HCT116 (cell line): ENCODE data around the gene MAP3K12. TPM values are rescaled to one million over a fixed set of nuclear protein-coding genes. Genes with fewer than 3 reads are reported as not detected.

Source experiments
- ATAC-seq: fragments of 200-7000 bp; cut with Tn5 transposase; 2 replicates; pipeline ENCODE4 v1.9.1; 2020; ENCODE audit warnings: mild to moderate bottlenecking, moderate library complexity
- BruUV-seq: library from RNA; stranded (reverse); fragments of 400-500 nt; replicated peaks from 2 replicates; lab custom pipeline; 2021; lab: Mats Ljungman, UMichigan
- CTCF ChIA-PET: fragments of 300-600 bp; sonication (Branson Sonifier 250); formaldehyde crosslinking; loops from one replicate; lab custom pipeline; 2021; ENCODE audit warnings: antibody characterized with exemption; lab: Charles Lee
- POLR2A ChIA-PET: fragments of 300-600, 350-600 bp; sonication (Branson Sonifier 250); formaldehyde crosslinking; loops from one replicate; lab custom pipeline; 2021; ENCODE audit warnings: antibody characterized with exemption; lab: Charles Lee
- RAD21 ChIA-PET, 2 experiments: fragments of 300-600 bp; sonication (Branson Sonifier 250); formaldehyde crosslinking; loops; one replicate each; lab custom pipeline; 2023; ENCODE audit warnings: low total read pairs in 2 of 2; ENCODE audit not compliant: uncharacterized antibody in 2 of 2, unreplicated experiment in 2 of 2, low non-redundant PET in 1 of 2; lab: Charles Lee
- DNase-seq: peaks from one replicate; pipeline ENCODE4 v3.0.0-alpha.2; 2010; ENCODE audit warnings: low read depth, low spot score
- H2AFZ ChIP-seq: fragments of 200-600 bp; shearing (Covaris generic), sonication (generic); 2 replicates; pipeline ENCODE4 v1.6.1; 2017; ENCODE audit warnings: low read depth, mixed run types, mixed read lengths, antibody characterized with exemption, low read length; ENCODE audit not compliant: poor library complexity, severe bottlenecking
- H3K27ac ChIP-seq: 2 replicates; pipeline ENCODE4 v1.5.1; 2012; ENCODE audit warnings: low read depth, low read length
- H3K27me3 ChIP-seq: fragments of 200-600 bp; sonication (generic); 2 replicates; pipeline ENCODE4 v1.6.1; 2016; ENCODE audit warnings: mixed run types, low read length, mixed read lengths; ENCODE audit not compliant: insufficient read depth
- H3K36me3 ChIP-seq, 2 experiments: fragments of 200-500 bp in 1 of 2; fragments of 200-600 bp in 1 of 2; sonication (Bioruptor generic) in 1 of 2; sonication (generic) in 1 of 2; 2 replicates each; pipeline versions ENCODE4 v1.5.1 to v1.6.1; 2014 to 2016; ENCODE audit warnings: low read length in 2 of 2, inconsistent platforms in 1 of 2, mixed read lengths in 1 of 2, mixed run types in 1 of 2; ENCODE audit not compliant: insufficient read depth in 2 of 2, control insufficient read depth in 1 of 2
- H3K4me1 ChIP-seq, 2 experiments: fragments of 200-600 bp in 1 of 2; sonication (generic) in 1 of 2; 2 replicates each; pipeline versions ENCODE4 v1.5.1 to v1.6.1; 2012 to 2017; ENCODE audit warnings: low read length in 2 of 2, inconsistent platforms in 1 of 2, mild to moderate bottlenecking in 1 of 2, mixed read lengths in 1 of 2, mixed run types in 1 of 2, moderate library complexity in 1 of 2; ENCODE audit not compliant: insufficient read depth in 2 of 2, control insufficient read depth in 1 of 2
- H3K4me2 ChIP-seq: fragments of 200-600 bp; sonication (generic); 2 replicates; pipeline ENCODE4 v1.6.1; 2017; ENCODE audit warnings: mixed run types, low read length, mixed read lengths
- H3K4me3 ChIP-seq, 2 experiments: fragments of 200-600 bp in 1 of 2; sonication (generic) in 1 of 2; replicated peaks in 1 of 2; 2 replicates each; pipeline ENCODE4 v1.5.1; 2011 to 2016; ENCODE audit warnings: low read length in 2 of 2, control low read depth in 1 of 2, low read depth in 1 of 2, mild to moderate bottlenecking in 1 of 2, mixed read lengths in 1 of 2, mixed run types in 1 of 2
- H3K79me2 ChIP-seq: fragments of 200-600 bp; sonication (generic); 2 replicates; pipeline ENCODE4 v1.6.1; 2017; ENCODE audit warnings: mild to moderate bottlenecking, mixed run types, low read length, moderate library complexity, mixed read lengths; ENCODE audit not compliant: insufficient read depth
- H3K9ac ChIP-seq: fragments of 200-600 bp; sonication (generic); 2 replicates; pipeline ENCODE4 v1.6.1; 2016; ENCODE audit warnings: low read length, mixed read lengths
- H3K9me2 ChIP-seq: fragments of 200-600 bp; sonication (generic), shearing (Covaris generic); 2 replicates; pipeline ENCODE4 v1.6.1; 2017; ENCODE audit warnings: mixed run types, mild to moderate bottlenecking, moderate library complexity; ENCODE audit not compliant: insufficient read depth
- H3K9me3 ChIP-seq, 2 experiments: fragments of 200-500 bp in 1 of 2; fragments of 200-600 bp in 1 of 2; sonication (Bioruptor generic) in 1 of 2; sonication (generic) in 1 of 2; 2 replicates each; pipeline ENCODE4 v1.6.1; 2014 to 2017; ENCODE audit warnings: low read length in 2 of 2, mixed read lengths in 2 of 2, inconsistent platforms in 1 of 2, low read depth in 1 of 2, mild to moderate bottlenecking in 1 of 2, mixed run types in 1 of 2, moderate library complexity in 1 of 2; ENCODE audit not compliant: control insufficient read depth in 1 of 2, insufficient read depth in 1 of 2
- H4K20me1 ChIP-seq: fragments of 200-600 bp; sonication (generic), shearing (Covaris generic); 2 replicates; pipeline ENCODE4 v1.6.1; 2017; ENCODE audit warnings: mixed run types, mild to moderate bottlenecking, moderate library complexity; ENCODE audit not compliant: insufficient read depth
- ATF3 ChIP-seq: IDR thresholded peaks from 2 replicates; pipeline ENCODE4 v1.6.1; 2012
- CBX3 ChIP-seq: IDR thresholded peaks from 2 replicates; pipeline ENCODE4 v1.6.1; 2012; ENCODE audit warnings: low read depth
- CEBPB ChIP-seq: IDR thresholded peaks from 2 replicates; pipeline ENCODE4 v1.6.1; 2012; ENCODE audit warnings: low read depth
- EGR1 ChIP-seq: IDR thresholded peaks from 2 replicates; pipeline ENCODE4 v1.6.1; 2012; ENCODE audit warnings: low read depth
- ELF1 ChIP-seq: IDR thresholded peaks from 2 replicates; pipeline ENCODE4 v1.6.1; 2012; ENCODE audit warnings: low read depth, borderline replicate concordance
- POLR2A ChIP-seq: IDR thresholded peaks from 2 replicates; pipeline ENCODE4 v1.7.0; 2011; ENCODE audit warnings: borderline replicate concordance; ENCODE audit not compliant: insufficient read depth, insufficient read length; ENCODE audit errors: extremely low read depth
- RAD21 ChIP-seq: IDR thresholded peaks from 2 replicates; pipeline ENCODE4 v1.6.1; 2012; ENCODE audit warnings: low read depth, mild to moderate bottlenecking
- SIN3A ChIP-seq: IDR thresholded peaks from 2 replicates; pipeline ENCODE4 v1.6.1; 2012; ENCODE audit warnings: low read depth
- SP1 ChIP-seq: IDR thresholded peaks from 2 replicates; pipeline ENCODE4 v1.6.1; 2012; ENCODE audit warnings: low read depth
- TCF7L2 ChIP-seq: IDR thresholded peaks from 2 replicates; pipeline ENCODE4 v1.7.0; 2011; ENCODE audit warnings: borderline replicate concordance, inconsistent platforms; ENCODE audit not compliant: insufficient read depth, insufficient read length; ENCODE audit errors: extremely low read depth
- YY1 ChIP-seq: IDR thresholded peaks from 2 replicates; pipeline ENCODE4 v1.6.1; 2011; ENCODE audit warnings: low read length, low read depth, moderate library complexity, mild to moderate bottlenecking; ENCODE audit not compliant: insufficient replicate concordance; ENCODE audit errors: extremely low read depth
- intact Hi-C: fragments of 100-400 bp; cut with micrococcal nuclease; formaldehyde crosslinking; loops from 2 replicates; pipeline ENCODE4 v1.10.0; 2022
- total RNA-seq: library from RNA; stranded (reverse); gene quantifications from one replicate; pipeline ENCODE4 v1.2.1, GENCODE V29; 2021; ENCODE audit not compliant: unreplicated experiment
- TF ChIP-seq, protein P1 (sequence below): IDR thresholded peaks from 2 replicates; pipeline ENCODE4 v1.6.1; 2011; ENCODE audit warnings: mild to moderate bottlenecking, low read length, moderate library complexity; ENCODE audit not compliant: insufficient replicate concordance; ENCODE audit errors: extremely low read depth

The MAP3K12 gene
- total RNA-seq, 1 experiment from 2014 or later: 16.3 TPM

DNA sequence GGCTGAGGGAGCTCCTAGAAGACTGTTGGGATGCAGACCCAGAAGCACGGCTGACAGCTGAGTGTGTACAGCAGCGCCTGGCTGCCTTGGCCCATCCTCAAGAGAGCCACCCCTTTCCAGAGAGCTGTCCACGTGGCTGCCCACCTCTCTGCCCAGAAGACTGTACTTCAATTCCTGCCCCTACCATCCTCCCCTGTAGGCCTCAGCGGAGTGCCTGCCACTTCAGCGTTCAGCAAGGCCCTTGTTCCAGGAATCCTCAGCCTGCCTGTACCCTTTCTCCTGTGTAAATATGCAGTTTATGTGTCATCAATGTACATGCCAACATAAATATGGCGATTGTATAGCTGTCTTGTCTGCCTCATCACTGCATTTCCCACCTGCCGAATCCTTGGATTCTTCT is 68.1 kb downstream of the MAP3K12 start:
- BruUV-seq: no TSS peak
- ChIA-PET POLR2A (interaction anchor here (0.5 to 1.4 kb wide), 2 partner anchors 10 to 45 kb away, joined by 3 to 4 read pairs; no protein-coding TSS in a partner anchor), RAD21 (no interaction called here), CTCF (interaction anchor here (1.7 kb wide), 1 partner anchor 10 kb away, joined by 4 read pairs; no protein-coding TSS in a partner anchor)
- Histone ChIP-seq H3K4me2 (no peak overlapping the region), H3K27ac (no peak overlapping the region), H2AFZ (no peak overlapping the region), H3K4me3 (no peak overlapping the region), H3K4me1 (peaks cover 6 to 20% of the 10 kb centered on the region in 2 experiments), H3K36me3 (no peaks in the 10 kb centered on the region), H3K9me2 (no peaks in the 10 kb centered on the region), H3K79me2 (no peaks in the 10 kb centered on the region), H4K20me1 (no peaks in the 10 kb centered on the region), H3K9ac (no peak overlapping the region), H3K27me3 (no peaks in the 10 kb centered on the region), H3K9me3 (no peaks in the 10 kb centered on the region)
- TF ChIP-seq CEBPB: no peak
- TF ChIP-seq ATF3: no peak
- no peak for TF ChIP-seq YY1
- TF ChIP-seq, protein P1, sequence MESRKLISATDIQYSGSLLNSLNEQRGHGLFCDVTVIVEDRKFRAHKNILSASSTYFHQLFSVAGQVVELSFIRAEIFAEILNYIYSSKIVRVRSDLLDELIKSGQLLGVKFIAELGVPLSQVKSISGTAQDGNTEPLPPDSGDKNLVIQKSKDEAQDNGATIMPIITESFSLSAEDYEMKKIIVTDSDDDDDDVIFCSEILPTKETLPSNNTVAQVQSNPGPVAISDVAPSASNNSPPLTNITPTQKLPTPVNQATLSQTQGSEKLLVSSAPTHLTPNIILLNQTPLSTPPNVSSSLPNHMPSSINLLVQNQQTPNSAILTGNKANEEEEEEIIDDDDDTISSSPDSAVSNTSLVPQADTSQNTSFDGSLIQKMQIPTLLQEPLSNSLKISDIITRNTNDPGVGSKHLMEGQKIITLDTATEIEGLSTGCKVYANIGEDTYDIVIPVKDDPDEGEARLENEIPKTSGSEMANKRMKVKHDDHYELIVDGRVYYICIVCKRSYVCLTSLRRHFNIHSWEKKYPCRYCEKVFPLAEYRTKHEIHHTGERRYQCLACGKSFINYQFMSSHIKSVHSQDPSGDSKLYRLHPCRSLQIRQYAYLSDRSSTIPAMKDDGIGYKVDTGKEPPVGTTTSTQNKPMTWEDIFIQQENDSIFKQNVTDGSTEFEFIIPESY: no peak
- no peak for ATAC-seq
- intact Hi-C loops: no loop called here
- DNase-seq: no peak

GRCh38 chr12:53430116-53430515 is 69.1 kb downstream of the MAP3K12 start:
- no peaks in the 10 kb centered on the region for H3K9me3 ChIP-seq

More at GRCh38 chr12:53430116-53430515, 69.1 kb downstream of the MAP3K12 start:
- Histone ChIP-seq H3K4me2 (no peak overlapping the region), H3K9ac (no peak overlapping the region), H3K4me1 (peaks cover 5 to 20% of the 10 kb centered on the region in 2 experiments), H3K27me3 (no peaks in the 10 kb centered on the region), H2AFZ (no peak overlapping the region), H4K20me1 (no peaks in the 10 kb centered on the region), H3K4me3 (no peak overlapping the region), H3K27ac (no peak overlapping the region), H3K79me2 (no peaks in the 10 kb centered on the region), H3K36me3 (no peaks in the 10 kb centered on the region), H3K9me2 (no peaks in the 10 kb centered on the region)
- RAD21 ChIA-PET: interaction anchor here in 1 of 2 experiments (0.7 kb wide), 1 partner anchor 47 kb away, joined by 4 read pairs; no protein-coding TSS in a partner anchor
- no TSS peak for BruUV-seq
- POLR2A ChIA-PET: interaction anchor here (1.4 kb wide), 1 partner anchor 11 kb away, joined by 4 read pairs; no protein-coding TSS in a partner anchor
- no peak for TF ChIP-seq ELF1
- no peak for TF ChIP-seq TCF7L2
- TF ChIP-seq CBX3: no peak
- no peak for TF ChIP-seq SIN3A
- no peak for TF ChIP-seq EGR1
- no peak for TF ChIP-seq RAD21
- TF ChIP-seq POLR2A: no peak
- TF ChIP-seq SP1: no peak
- CTCF ChIA-PET: interaction anchor here (1.7 kb wide), 1 partner anchor 9 kb away, joined by 4 read pairs; no protein-coding TSS in a partner anchor
- ATAC-seq (no peak), DNase-seq (no peak)
- intact Hi-C loops: no loop called here
